ENCODE results near the gene HOXA1.

The HOXA1 gene

GRCh38 chr7:27073076-27073475, 22.7 kb downstream of the HOXA1 start:
- Histone ChIP-seq H3K4me3 (ENCODE audit: low read length) (no peak overlapping the region), H3K4me1 (ENCODE audit: insufficient read depth, low read length) (no peaks in the 10 kb centered on the region), H3K9me3 (ENCODE audit: insufficient read depth, low read depth, low read length) (no peaks in the 10 kb centered on the region), H3K27ac (ENCODE audit: low read depth, low read length) (no peak overlapping the region), H3K36me3 (ENCODE audit: insufficient read depth, low read length) (no peaks in the 10 kb centered on the region), H3K9ac (ENCODE audit: low read depth, low read length) (no peak overlapping the region), H3K27me3 (ENCODE audit: insufficient read depth, low read length) (no peaks in the 10 kb centered on the region)

GRCh38 chr7:27071622-27072390, 24.0 kb downstream of the HOXA1 start:
- Histone ChIP-seq H3K27ac (ENCODE audit: low read depth, low read length) (no peak overlapping the region), H3K36me3 (ENCODE audit: insufficient read depth, low read length) (no peaks in the 10 kb centered on the region), H3K4me3 (ENCODE audit: low read length) (no peak overlapping the region), H3K27me3 (ENCODE audit: insufficient read depth, low read length) (no peaks in the 10 kb centered on the region), H3K9me3 (ENCODE audit: insufficient read depth, low read depth, low read length) (no peaks in the 10 kb centered on the region), H3K9ac (ENCODE audit: low read depth, low read length) (no peak overlapping the region), H3K4me1 (ENCODE audit: insufficient read depth, low read length) (no peaks in the 10 kb centered on the region)
- WGBS: 83% methylated on average over 4 of the region's 6 CpGs

DNA sequence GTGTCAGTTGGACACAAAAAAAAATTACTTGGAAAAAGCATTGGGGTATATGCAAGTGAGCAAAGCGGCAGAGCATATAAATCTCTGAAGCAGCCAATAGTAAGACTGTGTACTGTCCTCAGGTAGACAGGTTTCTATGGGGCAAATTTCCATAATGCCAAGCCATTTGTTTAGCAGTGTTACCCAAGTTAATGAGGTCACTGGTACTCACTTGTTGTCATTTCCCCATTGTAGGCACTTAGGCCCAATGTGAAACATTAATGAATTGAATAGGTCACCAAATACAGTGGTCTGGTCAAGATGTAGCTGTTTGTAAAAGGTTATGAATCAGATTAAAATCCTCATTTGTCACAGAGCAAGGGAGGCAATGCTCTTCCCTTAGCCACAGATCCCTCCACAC, 27.5 kb downstream of the HOXA1 start:
- H3K4me3 ChIP-seq (ENCODE audit: low read length): no peak overlapping the region
- H3K9ac ChIP-seq (ENCODE audit: low read depth, low read length): no peak overlapping the region
- no peaks in the 10 kb centered on the region for H3K27me3 ChIP-seq (ENCODE audit: insufficient read depth, low read length)
- WGBS: 98% methylated on average over 1 of the region's 1 CpG
- H3K36me3 ChIP-seq (ENCODE audit: insufficient read depth, low read length): no peaks in the 10 kb centered on the region
- H3K9me3 ChIP-seq (ENCODE audit: insufficient read depth, low read depth, low read length): no peaks in the 10 kb centered on the region
- H3K4me1 ChIP-seq (ENCODE audit: insufficient read depth, low read length): no peaks in the 10 kb centered on the region
- H3K27ac ChIP-seq (ENCODE audit: low read depth, low read length): no peak overlapping the region

- H3K27ac ChIP-seq (ENCODE audit: low read depth, low read length): no peak overlapping the region
- H3K9me3 ChIP-seq (ENCODE audit: insufficient read depth, low read depth, low read length): no peaks in the 10 kb centered on the region
- H3K4me1 ChIP-seq (ENCODE audit: insufficient read depth, low read length): no peaks in the 10 kb centered on the region
- no peak overlapping the region for H3K4me3 ChIP-seq (ENCODE audit: low read length)
- no peaks in the 10 kb centered on the region for H3K36me3 ChIP-seq (ENCODE audit: insufficient read depth, low read length)
- 97% methylated on average over 3 of the region's 3 CpGs for WGBS
- no peaks in the 10 kb centered on the region for H3K27me3 ChIP-seq (ENCODE audit: insufficient read depth, low read length)
- no peak overlapping the region for H3K9ac ChIP-seq (ENCODE audit: low read depth, low read length)
These were observed 29.7 kb downstream of the HOXA1 start for GRCh38 chr7:27066148-27066547.

GRCh38 chr7:27065709-27066108, 30.1 kb downstream of the HOXA1 start:
- H3K4me1 ChIP-seq (ENCODE audit: insufficient read depth, low read length): no peaks in the 10 kb centered on the region
- no peak overlapping the region for H3K27ac ChIP-seq (ENCODE audit: low read depth, low read length)
- H3K9me3 ChIP-seq (ENCODE audit: insufficient read depth, low read depth, low read length): no peaks in the 10 kb centered on the region
- WGBS: 97% methylated on average over 1 of the region's 2 CpGs
- H3K36me3 ChIP-seq (ENCODE audit: insufficient read depth, low read length): no peaks in the 10 kb centered on the region
- no peak overlapping the region for H3K4me3 ChIP-seq (ENCODE audit: low read length)
- no peaks in the 10 kb centered on the region for H3K27me3 ChIP-seq (ENCODE audit: insufficient read depth, low read length)
- H3K9ac ChIP-seq (ENCODE audit: low read depth, low read length): no peak overlapping the region

GRCh38 chr7:27064661-27065060, 31.1 kb downstream of the HOXA1 start:
- no peak overlapping the region for H3K9ac ChIP-seq (ENCODE audit: low read depth, low read length)

DNA sequence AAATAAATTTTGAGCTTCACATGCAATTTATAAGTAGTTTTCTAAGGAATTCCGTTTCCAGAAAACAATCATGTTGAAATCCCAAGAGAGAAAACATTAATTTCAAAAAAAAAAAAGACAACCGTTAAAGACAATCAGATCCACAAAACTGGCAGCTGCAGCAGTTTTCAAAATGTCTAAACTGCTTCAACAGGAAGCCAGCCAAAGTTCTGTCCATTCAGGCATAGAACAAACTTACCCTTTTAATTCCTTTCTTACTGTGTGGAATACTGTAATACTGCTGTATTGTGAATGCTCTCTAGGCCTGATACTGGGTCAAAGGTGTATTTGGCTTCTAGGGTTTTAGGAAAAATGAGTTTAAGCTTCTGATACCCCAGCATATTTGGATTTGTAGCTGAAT, 31.6 kb downstream of the HOXA1 start:
- Histone ChIP-seq H3K27me3 (ENCODE audit: insufficient read depth, low read length) (no peaks in the 10 kb centered on the region), H3K4me3 (ENCODE audit: low read length) (no peak overlapping the region), H3K36me3 (ENCODE audit: insufficient read depth, low read length) (no peaks in the 10 kb centered on the region), H3K27ac (ENCODE audit: low read depth, low read length) (no peak overlapping the region), H3K9ac (ENCODE audit: low read depth, low read length) (no peak overlapping the region), H3K9me3 (ENCODE audit: insufficient read depth, low read depth, low read length) (no peaks in the 10 kb centered on the region), H3K4me1 (ENCODE audit: insufficient read depth, low read length) (no peaks in the 10 kb centered on the region)
- 85% methylated on average over 2 of the region's 2 CpGs for WGBS

More at GRCh38 chr7:27064661-27065060, 31.1 kb downstream of the HOXA1 start:
- 90% methylated on average over 2 of the region's 2 CpGs for WGBS
- H3K27ac ChIP-seq (ENCODE audit: low read depth, low read length): no peak overlapping the region
- no peaks in the 10 kb centered on the region for H3K36me3 ChIP-seq (ENCODE audit: insufficient read depth, low read length)
- no peaks in the 10 kb centered on the region for H3K4me1 ChIP-seq (ENCODE audit: insufficient read depth, low read length)
- no peak overlapping the region for H3K4me3 ChIP-seq (ENCODE audit: low read length)
- H3K9me3 ChIP-seq (ENCODE audit: insufficient read depth, low read depth, low read length): no peaks in the 10 kb centered on the region
- no peaks in the 10 kb centered on the region for H3K27me3 ChIP-seq (ENCODE audit: insufficient read depth, low read length)

DNA sequence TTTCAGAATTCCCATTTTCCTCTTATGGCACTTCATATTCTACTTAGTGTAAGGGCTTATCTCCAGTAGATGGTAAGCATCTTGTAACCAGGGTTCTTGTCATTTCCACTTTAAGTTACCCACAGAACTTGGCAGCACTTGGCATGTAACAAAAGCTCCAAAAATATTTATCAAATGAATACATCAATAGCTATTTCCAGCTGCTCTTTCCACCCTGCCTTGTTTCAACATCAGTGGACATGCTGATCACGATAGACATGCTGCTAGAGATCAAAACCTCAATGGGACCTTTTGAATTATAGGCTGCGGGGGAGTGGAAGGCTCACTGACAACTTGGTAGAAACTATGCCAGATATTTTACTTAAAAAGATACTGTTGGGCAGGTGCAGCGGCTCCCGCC, 32.9 kb downstream of the HOXA1 start:
- H3K4me1 ChIP-seq (ENCODE audit: insufficient read depth, low read length): no peaks in the 10 kb centered on the region
- no peak overlapping the region for H3K9ac ChIP-seq (ENCODE audit: low read depth, low read length)
- H3K27me3 ChIP-seq (ENCODE audit: insufficient read depth, low read length): no peaks in the 10 kb centered on the region
- WGBS: 96% methylated on average over 4 of the region's 4 CpGs
- no peaks in the 10 kb centered on the region for H3K9me3 ChIP-seq (ENCODE audit: insufficient read depth, low read depth, low read length)
- H3K27ac ChIP-seq (ENCODE audit: low read depth, low read length): no peak overlapping the region
- no peaks in the 10 kb centered on the region for H3K36me3 ChIP-seq (ENCODE audit: insufficient read depth, low read length)
- no peak overlapping the region for H3K4me3 ChIP-seq (ENCODE audit: low read length)

DNA sequence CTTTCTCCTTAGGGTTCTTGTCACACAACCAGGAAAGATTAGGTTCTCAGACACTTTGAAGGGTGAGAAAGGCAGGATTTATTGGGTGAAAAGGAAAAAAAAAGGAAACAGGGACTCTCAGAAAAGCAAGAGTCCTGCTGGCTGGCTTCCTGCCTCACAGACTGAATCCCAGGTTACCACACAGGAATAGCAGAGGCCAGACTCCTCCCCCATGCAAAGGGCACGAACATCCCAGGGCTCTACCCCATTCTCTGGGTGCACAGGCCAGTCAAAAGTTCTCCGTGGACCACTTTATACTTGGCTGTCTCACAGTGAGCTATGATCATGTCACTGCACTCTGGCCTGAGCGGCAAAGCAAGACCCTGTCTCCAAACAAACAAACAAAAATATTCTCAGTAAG, 42.6 kb downstream of the HOXA1 start:
- Histone ChIP-seq H3K9ac (ENCODE audit: low read depth, low read length) (no peak overlapping the region), H3K27ac (ENCODE audit: low read depth, low read length) (no peak overlapping the region), H3K9me3 (ENCODE audit: insufficient read depth, low read depth, low read length) (no peaks in the 10 kb centered on the region), H3K27me3 (ENCODE audit: insufficient read depth, low read length) (no peaks in the 10 kb centered on the region), H3K4me1 (ENCODE audit: insufficient read depth, low read length) (peaks cover 5% of the 10 kb centered on the region; the same call in 1 of the 2 replicates), H3K4me3 (ENCODE audit: low read length) (no peak overlapping the region), H3K36me3 (ENCODE audit: insufficient read depth, low read length) (no peaks in the 10 kb centered on the region)
- 35% methylated on average over 3 of the region's 3 CpGs for WGBS

GRCh38 chr7:27051451-27051850, 44.3 kb downstream of the HOXA1 start:
- H3K36me3 ChIP-seq (ENCODE audit: insufficient read depth, low read length): no peaks in the 10 kb centered on the region
- no peaks in the 10 kb centered on the region for H3K27me3 ChIP-seq (ENCODE audit: insufficient read depth, low read length)
- 95% methylated on average over 4 of the region's 4 CpGs for WGBS
- no peak overlapping the region for H3K9ac ChIP-seq (ENCODE audit: low read depth, low read length)
- H3K9me3 ChIP-seq (ENCODE audit: insufficient read depth, low read depth, low read length): no peaks in the 10 kb centered on the region
- peaks cover 5% of the 10 kb centered on the region; the same call in 1 of the 2 replicates for H3K4me1 ChIP-seq (ENCODE audit: insufficient read depth, low read length)
- H3K4me3 ChIP-seq (ENCODE audit: low read length): no peak overlapping the region
- H3K27ac ChIP-seq (ENCODE audit: low read depth, low read length): no peak overlapping the region

GRCh38 chr7:27048438-27048837, 47.4 kb downstream of the HOXA1 start:
- Histone ChIP-seq H3K27ac (ENCODE audit: low read depth, low read length) (no peak overlapping the region), H3K9ac (ENCODE audit: low read depth, low read length) (no peak overlapping the region)
- 90% methylated on average over 9 of the region's 10 CpGs for WGBS

More at GRCh38 chr7:27048438-27048837, 47.4 kb downstream of the HOXA1 start:
- Histone ChIP-seq H3K4me3 (ENCODE audit: low read length) (no peak overlapping the region), H3K36me3 (ENCODE audit: insufficient read depth, low read length) (no peaks in the 10 kb centered on the region), H3K9me3 (ENCODE audit: insufficient read depth, low read depth, low read length) (no peaks in the 10 kb centered on the region), H3K4me1 (ENCODE audit: insufficient read depth, low read length) (peaks cover 5% of the 10 kb centered on the region; the same call in 1 of the 2 replicates), H3K27me3 (ENCODE audit: insufficient read depth, low read length) (no peaks in the 10 kb centered on the region)

All from HUES64 (cell line).